Endothelial cell of hepatic sinusoid (primary cell): ENCODE data around the gene BUB1B.
"Not testable (repeated sequence)": the region's sequence is repeated elsewhere in the genome, so short reads cannot be mapped to it uniquely, and the experiment has no call there.

ENCODE experiments used
- in situ Hi-C: cut with HindIII; loops from 2 replicates; pipeline ENCODE4 v1.10.0; 2017; ENCODE audit warnings: low sequenced_read_pairs

Gene BUB1B

GRCh38 chr15:40167374-40167773 lies 6.5 kb downstream of the BUB1B start:
- in situ Hi-C loops = not testable (repeated sequence)

- in situ Hi-C loops = no loop called here
These were observed 14.3 kb downstream of the BUB1B start for GRCh38 chr15:40175160-40175559.

GRCh38 chr15:40182358-40183029 lies 21.6 kb downstream of the BUB1B start:
- in situ Hi-C loops = no loop called here

- in situ Hi-C loops = no loop called here
These were observed 23.0 kb downstream of the BUB1B start for GRCh38 chr15:40183636-40184463.

GRCh38 chr15:40190591-40190990 lies 29.7 kb downstream of the BUB1B start:
- in situ Hi-C loops = no loop called here

- in situ Hi-C loops = no loop called here
These were observed 32.1 kb downstream of the BUB1B start for GRCh38 chr15:40192942-40193341.

- in situ Hi-C loops = loop anchor here (5.0 kb wide), 1 partner anchor 45 kb away; no protein-coding TSS in a partner anchor
These were observed 36.6 kb downstream of the BUB1B start for GRCh38 chr15:40197434-40197833.

- in situ Hi-C loops = loop anchor here (5.0 kb wide), 1 partner anchor 46 kb away; no protein-coding TSS in a partner anchor
These were observed 37.7 kb downstream of the BUB1B start for GRCh38 chr15:40198355-40199085.

GRCh38 chr15:40204100-40204499 lies 43.2 kb downstream of the BUB1B start:
- in situ Hi-C loops = loop anchor here (25.0 kb wide), 1 partner anchor 208 kb away; the partner anchor contains the start of gene IVD

- in situ Hi-C loops = loop anchor here (10.0 to 25.0 kb wide), 2 partner anchors 172 to 195 kb away; partner anchors contain the start of gene IVD
These were observed 56.4 kb downstream of the BUB1B start for GRCh38 chr15:40217166-40217824.

GRCh38 chr15:40219801-40220200 lies 58.9 kb downstream of the BUB1B start:
- in situ Hi-C loops = loop anchor here (5.0 to 25.0 kb wide), 4 partner anchors 88 to 192 kb away; partner anchors contain the start of genes IVD and PLCB2

- in situ Hi-C loops = loop anchor here (5.0 to 25.0 kb wide), 3 partner anchors 85 to 190 kb away; partner anchors contain the start of genes IVD and PLCB2
These were observed 61.3 kb downstream of the BUB1B start for GRCh38 chr15:40222131-40222530.

GRCh38 chr15:40226736-40227135 lies 65.9 kb downstream of the BUB1B start:
- in situ Hi-C loops = loop anchor here (5.0 kb wide), 1 partner anchor 46 kb away; no protein-coding TSS in a partner anchor

GRCh38 chr15:40229316-40229715 lies 68.4 kb downstream of the BUB1B start:
- in situ Hi-C loops = loop anchor here (5.0 kb wide), 1 partner anchor 43 kb away; no protein-coding TSS in a partner anchor

GRCh38 chr15:40229956-40230355 lies 69.1 kb downstream of the BUB1B start:
- in situ Hi-C loops = loop anchor here (5.0 kb wide), 1 partner anchor 42 kb away; no protein-coding TSS in a partner anchor

- in situ Hi-C loops = no loop called here
These were observed 71.8 kb downstream of the BUB1B start for GRCh38 chr15:40232625-40233070.

- in situ Hi-C loops = no loop called here
These were observed 73.1 kb downstream of the BUB1B start for GRCh38 chr15:40233727-40234577.

- in situ Hi-C loops = no loop called here
These were observed 73.9 kb downstream of the BUB1B start for GRCh38 chr15:40234783-40235182.

GRCh38 chr15:40235201-40235885 lies 74.5 kb downstream of the BUB1B start:
- in situ Hi-C loops = no loop called here
